ENCODE measurements around the gene LPIN2.

Gene LPIN2

DNA sequence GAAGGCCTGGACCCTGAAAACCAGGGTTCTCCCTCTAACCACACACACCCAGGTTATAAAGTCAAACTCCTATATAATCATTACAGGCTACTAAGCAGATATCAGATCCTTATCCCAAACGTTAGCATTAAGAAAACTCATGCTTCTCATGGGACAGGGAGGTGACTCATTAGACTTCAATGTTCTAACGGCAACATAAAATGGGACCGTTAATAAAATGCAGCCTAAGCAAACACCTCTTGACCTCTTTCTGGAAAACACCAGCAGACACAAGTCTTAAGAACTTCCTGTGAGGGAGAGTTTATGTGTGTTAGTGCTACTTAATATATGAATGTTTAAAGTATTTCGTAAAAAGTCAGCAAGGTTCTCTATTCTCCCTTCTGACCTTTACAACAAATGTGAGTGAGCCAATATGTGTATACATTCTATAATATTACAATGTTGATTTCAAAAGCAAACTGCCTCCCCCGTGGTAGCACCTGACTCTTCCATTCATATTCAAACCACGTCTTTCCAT lies 31.7 kb downstream of the LPIN2 start:
- no peak for TF ChIP-seq ZFX (IDR thresholded peaks at IDR 0.05)
- TF ChIP-seq CTCF (conservative IDR thresholded peaks at IDR 0.05): no peak
- no peak overlapping the region for H3K27ac ChIP-seq

DNA sequence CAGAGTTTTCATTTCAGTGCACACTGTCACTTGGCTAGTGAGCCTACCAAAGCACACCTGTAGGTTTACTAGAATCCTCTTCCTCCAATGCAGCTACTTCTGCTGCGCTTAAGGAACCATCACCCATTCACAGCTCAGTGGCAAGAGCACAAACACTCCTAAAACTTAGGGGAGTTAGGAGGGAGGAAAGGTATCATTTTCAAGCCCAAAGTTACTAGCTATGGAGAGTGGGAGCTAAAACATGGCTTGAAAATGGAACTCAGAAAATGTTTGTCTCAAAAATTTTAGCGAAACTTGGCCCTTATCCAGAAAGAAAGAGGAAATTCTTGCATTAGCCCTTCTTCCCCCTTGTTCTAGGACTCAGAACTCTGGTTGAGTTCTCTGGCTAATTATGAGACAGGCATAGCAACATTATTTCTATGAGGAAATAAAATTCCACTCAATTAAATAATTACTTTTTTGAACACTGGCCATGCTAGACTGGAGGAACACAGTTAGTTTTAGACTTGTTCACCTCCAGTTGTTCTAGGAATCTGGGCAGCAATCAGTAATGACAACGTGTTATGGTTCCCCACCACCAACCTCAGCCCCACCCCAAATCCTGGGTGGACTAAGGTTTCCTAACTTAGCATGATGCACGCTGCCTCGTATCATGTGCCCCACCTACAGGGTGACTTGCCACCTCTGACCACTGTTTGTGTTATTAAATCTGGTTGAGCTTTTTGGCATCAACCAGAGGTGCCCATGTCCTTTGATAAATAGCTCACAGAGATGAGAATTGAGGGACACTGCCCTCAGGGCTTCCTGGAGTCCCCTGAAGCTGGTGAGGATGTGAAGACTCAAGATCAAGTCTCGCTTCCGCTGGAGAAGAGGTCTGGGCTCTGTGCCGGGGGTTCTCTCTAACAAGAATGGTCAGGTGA lies 32.8 kb downstream of the LPIN2 start:
- TF ChIP-seq ZFX (IDR thresholded peaks at IDR 0.05) (no peak), CTCF (conservative IDR thresholded peaks at IDR 0.05) (no peak)

DNA sequence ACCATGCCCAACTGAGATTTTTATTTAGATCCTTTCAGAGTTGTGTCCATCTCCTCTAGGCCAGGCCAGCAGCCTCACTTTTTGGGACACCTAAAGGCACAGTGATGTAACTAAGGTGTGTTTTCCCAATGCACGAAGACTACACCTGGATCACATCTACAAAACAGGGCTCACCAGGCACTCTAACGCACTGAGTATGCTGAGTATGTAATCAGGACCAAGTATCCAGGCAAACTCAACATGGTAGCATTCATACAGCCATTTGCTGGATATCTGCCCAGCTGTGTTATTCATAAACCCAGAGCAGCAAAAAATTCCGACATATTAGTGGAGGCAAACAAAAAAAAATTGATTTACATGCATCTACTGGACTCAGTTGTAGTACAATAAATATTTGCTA lies 33.8 kb downstream of the LPIN2 start:
- TF ChIP-seq CTCF (conservative IDR thresholded peaks at IDR 0.05): no peak
- TF ChIP-seq ZFX (IDR thresholded peaks at IDR 0.05): no peak
- H3K27ac ChIP-seq: no peak overlapping the region

More for the DNA sequence above, 32.8 kb downstream of the LPIN2 start:
- no peak overlapping the region for H3K27ac ChIP-seq

DNA sequence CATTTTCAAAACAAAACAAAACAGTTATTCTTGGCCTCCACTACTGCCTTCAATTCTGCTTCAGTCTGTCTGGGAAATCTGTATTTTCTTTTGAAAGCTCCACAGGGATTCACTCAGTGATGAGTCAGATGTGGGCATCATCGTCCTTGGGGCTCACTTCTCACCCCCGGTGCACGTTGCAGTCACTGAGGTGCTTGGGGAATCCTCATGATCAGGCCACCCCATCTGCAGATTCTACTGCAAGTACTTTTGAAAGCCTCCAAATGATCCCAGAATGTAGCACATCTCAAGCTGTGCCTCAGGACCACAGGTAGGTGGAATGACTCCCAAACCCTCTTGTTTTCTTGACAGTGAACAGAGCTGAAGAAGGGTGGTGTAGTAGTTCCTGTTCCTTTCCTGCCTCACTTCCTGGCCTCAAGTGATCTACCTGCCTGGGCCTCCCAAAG lies 34.3 kb downstream of the LPIN2 start:
- H3K27ac ChIP-seq: no peak overlapping the region
- TF ChIP-seq CTCF (conservative IDR thresholded peaks at IDR 0.05) (no peak), ZFX (IDR thresholded peaks at IDR 0.05) (no peak)

- no peak overlapping the region for H3K27ac ChIP-seq
Observed at GRCh38 chr18:2978208-2978607, 34.7 kb downstream of the LPIN2 start.

GRCh38 chr18:2976218-2977132 lies 36.5 kb downstream of the LPIN2 start:
- no peak overlapping the region for H3K27ac ChIP-seq
- TF ChIP-seq ZFX (IDR thresholded peaks at IDR 0.05): no peak
- TF ChIP-seq CTCF (conservative IDR thresholded peaks at IDR 0.05): no peak

More at GRCh38 chr18:2978208-2978607, 34.7 kb downstream of the LPIN2 start:
- TF ChIP-seq ZFX (IDR thresholded peaks at IDR 0.05) (no peak), CTCF (conservative IDR thresholded peaks at IDR 0.05) (no peak)

Data from C4-2B (cell line).